ENCODE measurements around the gene TTLL8. TPM values are rescaled to one million over a fixed set of nuclear protein-coding genes. Genes with fewer than 3 reads are reported as not detected.

Gene TTLL8
- total RNA-seq, 1 donor, result not detected

DNA sequence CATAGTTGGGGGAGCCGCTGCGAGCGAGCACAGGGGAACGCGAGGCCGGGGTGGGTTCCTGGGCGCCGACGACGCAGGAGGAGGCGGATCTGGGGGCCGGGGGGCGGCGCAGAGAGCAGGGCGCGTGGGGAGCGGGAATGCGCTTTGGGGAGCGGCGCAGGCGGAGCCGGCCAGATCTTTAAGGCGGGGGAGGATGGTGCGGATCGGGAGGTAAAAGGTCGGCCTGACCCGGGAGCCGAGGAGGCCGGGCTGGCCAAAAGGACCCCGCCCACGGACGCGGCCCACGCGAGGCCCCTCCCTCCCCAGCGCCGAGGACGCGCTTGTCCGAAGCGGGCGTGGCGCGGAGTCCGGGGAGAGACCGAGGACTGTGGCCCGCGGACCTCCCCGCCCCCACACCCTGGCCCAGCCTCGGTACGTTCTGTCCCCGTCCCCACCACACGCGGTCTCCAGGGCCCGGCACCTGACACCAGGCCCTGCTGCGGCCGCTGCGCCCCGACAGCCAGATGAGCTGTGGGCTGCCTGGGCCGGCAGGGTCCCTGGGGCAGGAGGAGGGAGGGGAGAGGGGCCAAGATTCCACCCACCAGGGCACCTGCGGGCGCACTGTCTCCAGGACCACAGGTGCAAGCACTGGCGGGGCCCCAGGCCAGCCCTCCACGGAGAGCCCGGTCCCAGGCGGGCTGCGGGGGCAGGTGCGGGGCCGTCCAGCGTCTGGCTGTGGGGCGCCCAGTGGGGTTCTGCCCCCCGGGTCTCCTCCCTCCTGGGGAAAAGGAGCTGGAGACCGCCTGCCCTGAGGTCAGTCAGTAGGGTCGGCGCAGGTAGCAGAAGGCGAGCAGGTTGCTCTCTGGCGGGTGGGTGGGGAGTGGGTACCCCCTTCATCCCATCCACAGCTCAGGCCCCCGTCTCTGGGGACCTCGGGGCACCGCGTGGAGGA is 86.6 kb downstream of the TTLL8 start:
- TF ChIP-seq, protein P1, sequence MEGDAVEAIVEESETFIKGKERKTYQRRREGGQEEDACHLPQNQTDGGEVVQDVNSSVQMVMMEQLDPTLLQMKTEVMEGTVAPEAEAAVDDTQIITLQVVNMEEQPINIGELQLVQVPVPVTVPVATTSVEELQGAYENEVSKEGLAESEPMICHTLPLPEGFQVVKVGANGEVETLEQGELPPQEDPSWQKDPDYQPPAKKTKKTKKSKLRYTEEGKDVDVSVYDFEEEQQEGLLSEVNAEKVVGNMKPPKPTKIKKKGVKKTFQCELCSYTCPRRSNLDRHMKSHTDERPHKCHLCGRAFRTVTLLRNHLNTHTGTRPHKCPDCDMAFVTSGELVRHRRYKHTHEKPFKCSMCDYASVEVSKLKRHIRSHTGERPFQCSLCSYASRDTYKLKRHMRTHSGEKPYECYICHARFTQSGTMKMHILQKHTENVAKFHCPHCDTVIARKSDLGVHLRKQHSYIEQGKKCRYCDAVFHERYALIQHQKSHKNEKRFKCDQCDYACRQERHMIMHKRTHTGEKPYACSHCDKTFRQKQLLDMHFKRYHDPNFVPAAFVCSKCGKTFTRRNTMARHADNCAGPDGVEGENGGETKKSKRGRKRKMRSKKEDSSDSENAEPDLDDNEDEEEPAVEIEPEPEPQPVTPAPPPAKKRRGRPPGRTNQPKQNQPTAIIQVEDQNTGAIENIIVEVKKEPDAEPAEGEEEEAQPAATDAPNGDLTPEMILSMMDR (IDR thresholded peaks at IDR 0.05; ENCODE audit: insufficient read depth, low read length), result no peak
- peak; percentile 50 for DNase-seq (ENCODE audit: low read depth)
- peak overlapping the region; percentile 60 for H3K4me3 ChIP-seq (ENCODE audit: low read depth, low read length)

DNA sequence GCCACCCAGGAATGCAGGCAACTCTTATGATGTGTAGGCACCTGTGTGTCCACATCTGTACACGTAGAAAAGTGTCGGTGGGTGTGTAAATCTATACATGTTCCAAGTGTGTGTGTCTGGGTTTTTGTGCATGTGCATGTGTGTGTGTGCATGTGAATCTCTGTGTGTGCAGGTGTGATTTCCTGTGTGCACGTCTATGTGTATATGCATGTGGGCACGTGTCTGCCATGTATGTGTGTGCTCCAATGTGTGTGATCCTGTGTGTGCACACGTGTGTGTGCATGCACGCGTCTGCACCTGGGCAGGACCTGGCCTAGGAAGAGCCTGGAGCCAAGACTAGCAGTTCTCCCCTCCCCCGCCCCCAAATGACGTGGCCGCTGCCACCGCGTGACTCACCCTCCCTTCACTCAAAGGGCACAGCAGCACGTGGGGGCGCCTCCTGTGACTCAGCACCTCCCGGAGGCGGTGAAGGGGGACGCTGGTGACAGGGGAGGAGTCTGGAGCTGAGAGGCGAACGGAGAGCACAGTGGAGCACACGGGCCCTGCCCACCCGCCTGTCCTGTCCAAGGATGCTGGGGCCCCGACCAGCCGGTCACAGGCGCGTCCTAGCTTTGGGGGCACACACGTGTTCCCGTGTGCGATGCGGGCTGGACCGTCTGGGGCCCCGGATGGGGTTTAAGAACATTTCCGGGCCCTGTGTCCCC is 87.4 kb downstream of the TTLL8 start:
- TF ChIP-seq, protein P1 (IDR thresholded peaks at IDR 0.05; ENCODE audit: insufficient read depth, low read length), result no peak
- peak; percentile 88 for DNase-seq (ENCODE audit: low read depth)
- peak overlapping the region; percentile 60 for H3K4me3 ChIP-seq (ENCODE audit: low read depth, low read length)

DNA sequence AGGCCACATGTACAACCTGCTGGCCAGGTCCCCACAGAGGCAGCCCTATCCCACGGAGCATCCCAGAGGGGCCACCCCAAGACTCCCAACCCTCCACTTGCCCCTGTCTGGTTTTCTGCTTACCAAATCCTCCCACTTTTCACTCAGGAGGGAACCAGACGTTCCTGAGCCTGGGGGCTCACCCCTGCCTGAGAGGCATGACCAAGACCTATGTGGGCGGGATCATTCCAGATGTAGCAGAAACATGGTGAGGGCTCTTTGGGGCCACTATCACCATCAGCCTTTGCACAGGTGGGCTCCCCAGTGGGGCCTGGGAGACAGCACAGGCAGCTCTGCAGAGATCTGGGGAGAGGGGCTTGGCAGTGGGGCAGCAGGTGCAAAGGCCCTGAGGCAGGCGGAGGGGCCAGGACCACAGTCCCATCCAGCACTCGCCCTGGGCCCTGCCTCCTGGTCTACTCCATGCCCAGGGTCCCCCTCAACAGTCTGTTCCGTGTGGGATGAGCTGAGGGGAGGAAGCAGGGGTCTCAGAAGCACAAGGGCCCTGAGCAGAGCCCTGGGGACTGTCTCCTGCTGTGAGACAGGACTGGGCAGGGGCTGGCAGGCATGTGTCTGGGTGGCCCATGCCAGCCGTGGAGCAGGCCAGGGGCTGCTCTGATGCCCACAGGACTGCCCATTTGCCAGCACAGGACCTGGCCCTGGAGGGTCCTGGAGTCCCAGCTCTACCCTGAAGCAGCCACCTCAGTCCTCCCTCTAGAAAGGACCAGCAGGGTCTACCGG is 88.2 kb downstream of the TTLL8 start:
- no peak for DNase-seq (ENCODE audit: low read depth)
- TF ChIP-seq, protein P1 (IDR thresholded peaks at IDR 0.05; ENCODE audit: insufficient read depth, low read length), result no peak
- H3K4me3 ChIP-seq (ENCODE audit: low read depth, low read length), result no peak overlapping the region

DNA sequence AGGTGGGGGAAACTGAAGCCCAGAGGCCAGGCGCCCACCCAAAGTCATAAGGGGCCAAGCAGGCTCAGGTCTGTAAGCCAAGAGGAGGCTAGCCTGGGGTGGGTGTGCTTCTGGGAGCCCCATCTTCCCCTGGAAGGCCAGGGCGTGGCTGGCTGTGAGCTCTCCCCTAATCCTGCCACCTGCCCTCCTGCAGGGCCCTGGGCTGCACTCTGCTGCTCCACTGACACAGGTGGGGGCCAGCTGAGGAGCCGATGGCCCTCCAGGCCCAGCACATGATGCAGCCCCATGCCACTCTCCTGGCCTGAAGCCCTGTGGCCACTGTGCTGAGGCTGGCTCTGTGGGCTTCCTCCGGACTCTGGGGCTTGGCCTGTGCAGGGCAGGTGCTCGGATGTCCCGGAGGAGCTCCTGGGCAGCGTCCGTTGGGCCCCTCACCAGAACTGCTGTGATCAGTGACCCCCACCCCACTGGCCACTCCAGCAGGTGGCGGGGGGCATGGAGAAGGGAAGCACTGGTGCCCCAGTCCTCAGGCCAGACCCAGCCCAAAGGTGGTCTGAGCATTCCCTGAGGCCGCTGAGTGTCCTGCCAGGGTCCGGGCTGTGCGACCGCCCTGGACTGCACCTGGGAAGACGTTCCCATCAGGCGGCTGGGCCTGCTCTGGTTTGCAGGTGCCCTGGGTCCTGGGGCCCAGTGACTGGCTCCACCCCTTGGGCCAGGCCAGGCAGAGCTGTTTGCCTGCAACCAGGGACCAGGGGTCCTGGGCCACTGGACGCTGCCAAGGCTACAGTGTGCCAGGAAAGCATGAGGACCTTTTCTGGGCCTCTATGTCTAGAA is 89.1 kb downstream of the TTLL8 start:
- no peak overlapping the region for H3K4me3 ChIP-seq (ENCODE audit: low read depth, low read length)
- no peak for DNase-seq (ENCODE audit: low read depth)
- TF ChIP-seq, protein P1 (IDR thresholded peaks at IDR 0.05; ENCODE audit: insufficient read depth, low read length), result no peak

Other genes with a start within 250 kb of the TTLL8 start
- 14.6 and 58.5 TPM in 2 replicates for gene BRD1, start 230.4 kb downstream of the TTLL8 start, total RNA-seq (ENCODE audit: low replicate concordance)
- 5.3 and 8.3 TPM in 2 replicates for gene ZBED4, start 204.5 kb downstream of the TTLL8 start, total RNA-seq (ENCODE audit: low replicate concordance)
- 8.3 and 19.9 TPM in 2 replicates for gene ALG12, start 139.9 kb downstream of the TTLL8 start, total RNA-seq (ENCODE audit: low replicate concordance)
- gene CRELD2, start 139.7 kb downstream of the TTLL8 start, total RNA-seq (ENCODE audit: low replicate concordance), result 34.0 and 69.4 TPM in 2 replicates
- 14.1 and 15.2 TPM in 2 replicates for gene PIM3, start 97.5 kb downstream of the TTLL8 start, total RNA-seq (ENCODE audit: low replicate concordance)
- gene IL17REL, start 45.5 kb downstream of the TTLL8 start, total RNA-seq (ENCODE audit: low replicate concordance), result not detected in 2 replicates
- gene MLC1, start 27.1 kb upstream of the TTLL8 start, total RNA-seq (ENCODE audit: low replicate concordance), result 0.09 TPM in 1 of 2 replicates, not detected in the other
- 5.1 and 12.0 TPM in 2 replicates for gene MOV10L1, start 31.7 kb upstream of the TTLL8 start, total RNA-seq (ENCODE audit: low replicate concordance)
- gene PANX2, start 112.4 kb upstream of the TTLL8 start, total RNA-seq (ENCODE audit: low replicate concordance), result 0.90 TPM in 2 replicates
- 15.5 and 16.8 TPM in 2 replicates for gene TRABD, start 127.6 kb upstream of the TTLL8 start, total RNA-seq (ENCODE audit: low replicate concordance)
- 15.5 and 17.3 TPM in 2 replicates for gene SELENOO, start 142.7 kb upstream of the TTLL8 start, total RNA-seq (ENCODE audit: low replicate concordance)
- gene TUBGCP6, start 186.7 kb upstream of the TTLL8 start, total RNA-seq (ENCODE audit: low replicate concordance), result 23.6 and 39.7 TPM in 2 replicates
- gene HDAC10, start 193.0 kb upstream of the TTLL8 start, total RNA-seq (ENCODE audit: low replicate concordance), result 15.4 and 26.7 TPM in 2 replicates
- 28.0 and 35.5 TPM in 2 replicates for gene MAPK12, start 203.4 kb upstream of the TTLL8 start, total RNA-seq (ENCODE audit: low replicate concordance)
- gene MAPK11, start 212.1 kb upstream of the TTLL8 start, total RNA-seq (ENCODE audit: low replicate concordance), result 3.0 and 5.8 TPM in 2 replicates
- gene PLXNB2, start 249.3 kb upstream of the TTLL8 start, total RNA-seq (ENCODE audit: low replicate concordance), result 130 and 218 TPM in 2 replicates

All from fibroblast of the aortic adventitia (primary cell).